DMS 273 (cell line): ENCODE results near the gene CYP3A4.
"Not testable (repeated sequence)": the region's sequence is repeated elsewhere in the genome, so short reads cannot be mapped to it uniquely, and the experiment has no call there.

Experiments used
- DNase-seq: peaks from one replicate; lab custom pipeline; 2025; ENCODE audit not compliant: unreplicated experiment; lab: John Stamatoyannopoulos, UW

The CYP3A4 gene

DNA sequence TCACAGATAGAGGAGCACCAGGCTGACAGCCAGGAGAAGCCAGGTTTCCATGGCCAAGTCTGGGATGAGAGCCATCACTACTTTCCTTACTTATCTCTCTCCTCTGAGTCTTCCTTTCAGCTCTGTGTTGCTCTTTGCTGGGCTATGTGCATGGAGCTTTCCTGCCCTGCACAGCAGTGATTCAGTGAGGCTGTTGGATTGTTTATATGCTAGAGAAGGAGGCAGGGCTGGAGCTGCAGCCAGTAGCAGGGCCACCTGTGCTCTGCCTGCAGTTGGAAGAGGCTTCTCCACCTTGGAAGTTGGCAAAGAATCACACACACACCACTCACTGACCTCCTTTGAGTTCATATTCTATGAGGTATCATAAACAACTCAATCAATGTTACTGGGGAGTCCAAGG, at the start of gene CYP3A4:
Gene CYP3A4 (minus strand): TSS at position 178 of the 400 bp plus-strand sequence. CDS start 103 bp downstream, at position 75.
- no peak for DNase-seq

DNA sequence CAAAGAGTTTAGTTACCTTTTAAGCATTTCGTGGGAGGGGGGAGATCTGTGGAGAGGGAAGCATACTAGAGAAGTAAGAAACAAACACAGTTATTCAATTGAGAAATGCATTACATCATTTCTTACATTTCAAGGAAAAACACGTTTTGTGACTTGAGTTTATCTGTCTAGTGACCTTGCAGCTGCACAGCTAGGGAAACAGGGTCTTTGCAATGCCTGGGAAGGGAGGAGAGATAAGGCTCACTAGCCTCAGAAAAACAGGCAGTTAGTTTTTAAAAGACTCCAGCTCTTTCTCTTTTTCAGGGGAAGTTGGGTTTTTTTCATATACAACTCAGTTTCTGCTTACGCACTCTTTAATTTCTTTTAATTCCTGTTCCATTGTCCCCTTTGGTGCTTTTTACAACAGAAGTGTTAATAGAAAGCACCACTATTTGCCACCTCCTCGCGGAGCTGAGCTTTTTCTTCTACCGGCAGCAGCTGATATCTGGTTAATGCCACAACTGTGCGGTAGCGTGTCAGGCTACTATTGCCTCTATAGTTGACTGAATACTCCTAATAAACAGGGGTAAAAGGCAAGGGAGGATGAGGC, 49.4 kb upstream of the CYP3A4 start:
- no peak for DNase-seq

DNA sequence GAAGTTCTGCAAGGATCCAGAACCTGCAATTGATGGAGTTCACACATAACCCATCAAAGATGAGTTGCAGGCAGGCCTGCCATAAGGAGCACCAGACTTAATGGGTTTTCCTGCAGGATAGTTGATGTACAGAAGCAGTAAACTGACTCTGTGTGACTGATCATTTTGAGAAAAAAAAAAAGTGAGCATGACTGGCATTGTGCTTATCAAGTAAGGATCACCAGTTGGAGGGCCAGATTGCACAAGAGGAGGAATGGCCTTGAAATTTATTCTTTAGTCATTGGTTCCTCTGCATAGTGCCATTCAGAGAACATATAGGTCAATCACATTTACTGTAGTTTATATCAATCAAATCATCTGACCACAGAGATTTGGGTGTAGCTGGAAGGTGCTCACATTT, 47.6 kb upstream of the CYP3A4 start:
- DNase-seq: no peak

DNA sequence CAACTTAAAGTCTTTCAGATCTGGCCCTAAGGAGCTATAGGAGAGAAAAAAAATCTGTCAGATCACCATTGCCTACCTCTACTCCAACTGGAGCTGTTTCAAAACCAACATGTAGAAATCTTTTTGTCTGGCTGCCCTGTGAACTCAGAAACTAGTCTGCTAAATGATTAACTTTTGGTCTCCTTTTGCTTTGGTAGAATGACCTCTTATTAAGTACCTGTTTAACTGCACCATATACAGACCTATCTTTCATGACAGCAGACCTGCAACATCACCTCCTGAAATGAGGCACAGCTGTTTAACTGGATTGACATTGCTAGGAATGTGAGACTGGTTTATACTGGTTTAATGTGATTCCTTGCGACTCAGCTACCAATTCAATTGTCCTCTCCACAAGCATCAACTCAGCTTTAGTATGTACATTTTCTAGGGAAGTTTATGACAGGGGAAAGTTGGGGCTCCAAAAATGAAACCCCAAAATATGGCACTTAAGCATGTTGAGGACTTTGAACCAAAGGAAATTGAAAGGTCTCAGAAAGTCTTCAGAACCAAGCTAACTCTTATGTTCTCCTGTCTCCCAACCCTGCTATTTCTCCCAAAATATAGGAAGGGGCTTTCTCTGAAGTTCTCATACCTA, 45.7 kb upstream of the CYP3A4 start:
- no peak for DNase-seq

DNA sequence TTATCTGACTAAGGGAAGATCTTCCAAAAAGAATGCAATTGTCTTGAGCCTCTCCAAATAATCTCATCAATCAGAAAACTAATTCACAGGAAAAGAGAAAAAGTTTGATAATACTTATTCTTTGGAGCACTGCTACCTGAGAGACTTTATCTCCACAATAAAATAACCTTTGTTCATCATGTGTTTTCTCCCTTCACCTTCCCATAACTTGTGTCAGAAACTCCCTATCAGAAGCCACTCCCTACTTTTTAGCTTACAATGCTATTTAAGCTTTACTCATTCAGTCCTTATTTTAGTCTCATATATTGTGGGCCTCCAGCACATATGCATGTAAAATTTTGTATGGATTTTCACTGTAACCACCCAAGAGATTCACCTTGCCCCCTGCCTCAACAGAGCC, 44.8 kb upstream of the CYP3A4 start:
- no peak for DNase-seq

DNA sequence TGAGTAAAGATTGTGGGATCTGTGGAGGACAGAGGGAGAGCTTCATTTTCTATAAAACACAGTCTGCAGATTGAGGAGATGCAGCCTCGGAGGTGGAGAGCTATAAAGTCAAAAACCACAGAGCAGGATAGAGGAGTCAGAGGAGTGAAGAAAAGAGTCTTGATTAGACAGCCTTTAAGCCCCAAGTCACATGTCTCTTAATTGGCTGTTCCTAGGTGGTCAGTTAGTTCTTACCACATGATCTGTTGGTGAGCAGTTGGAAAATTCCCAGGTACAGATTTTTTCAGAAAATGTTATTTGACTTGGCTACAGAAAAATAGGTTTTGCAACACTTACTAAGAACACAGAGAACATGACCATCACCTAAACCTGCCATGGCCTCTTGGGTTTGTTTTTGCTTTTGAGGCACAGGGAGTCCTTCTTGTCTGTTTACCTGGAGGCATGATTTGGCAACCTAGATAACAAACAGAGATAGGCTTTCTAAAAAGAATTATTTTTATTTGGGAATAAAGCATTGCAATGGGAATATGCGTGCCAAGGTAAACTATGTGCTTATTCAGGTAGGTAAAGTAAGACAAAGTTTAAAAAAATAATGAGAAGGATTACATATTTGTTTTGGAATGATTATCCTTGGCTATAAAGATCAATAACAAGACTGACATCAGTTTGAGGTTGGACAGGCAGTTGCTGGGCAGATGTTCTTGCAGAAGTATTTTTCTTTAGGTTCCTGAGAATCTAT, 43.2 kb upstream of the CYP3A4 start:
- no peak for DNase-seq

DNA sequence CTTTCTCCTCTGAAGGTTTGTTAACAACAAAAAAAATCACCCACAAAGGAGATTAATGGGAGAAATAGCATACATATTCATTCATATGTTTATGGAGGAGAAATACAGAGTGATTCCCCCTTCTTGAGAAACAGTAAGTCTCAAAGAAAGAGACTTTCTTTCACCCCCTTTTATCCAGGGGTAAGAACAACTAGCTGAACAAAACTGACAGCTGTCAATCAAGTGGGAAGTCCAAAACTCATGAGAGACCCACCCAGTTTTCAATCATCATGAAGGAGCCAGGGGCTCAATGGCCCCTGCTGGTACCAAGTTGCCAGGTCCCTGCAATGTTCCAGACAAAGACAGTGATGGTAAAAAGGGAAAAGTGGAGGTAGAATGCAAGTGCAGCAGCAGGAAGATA, 41.9 kb upstream of the CYP3A4 start:
- DNase-seq: no peak

DNA sequence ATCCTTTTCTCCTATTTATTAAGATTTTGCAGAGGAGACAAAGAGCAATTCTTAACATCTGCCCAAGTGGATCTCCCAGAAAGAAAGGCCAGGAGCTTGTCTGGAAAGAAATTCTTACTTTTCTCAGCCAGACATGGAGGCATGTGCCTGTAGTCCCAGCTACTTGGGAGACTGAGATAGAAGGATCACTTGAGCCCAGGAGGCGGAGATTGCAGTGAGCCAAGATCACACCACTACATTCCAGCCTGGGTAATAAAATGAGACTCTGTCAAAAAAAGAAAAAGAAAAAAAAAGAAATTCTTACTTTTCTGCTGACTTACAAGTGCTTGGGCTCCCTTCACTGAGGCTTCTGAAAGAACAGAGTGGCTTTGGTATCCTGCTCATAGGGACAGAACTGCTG, 41.5 kb upstream of the CYP3A4 start:
- DNase-seq: no peak

DNA sequence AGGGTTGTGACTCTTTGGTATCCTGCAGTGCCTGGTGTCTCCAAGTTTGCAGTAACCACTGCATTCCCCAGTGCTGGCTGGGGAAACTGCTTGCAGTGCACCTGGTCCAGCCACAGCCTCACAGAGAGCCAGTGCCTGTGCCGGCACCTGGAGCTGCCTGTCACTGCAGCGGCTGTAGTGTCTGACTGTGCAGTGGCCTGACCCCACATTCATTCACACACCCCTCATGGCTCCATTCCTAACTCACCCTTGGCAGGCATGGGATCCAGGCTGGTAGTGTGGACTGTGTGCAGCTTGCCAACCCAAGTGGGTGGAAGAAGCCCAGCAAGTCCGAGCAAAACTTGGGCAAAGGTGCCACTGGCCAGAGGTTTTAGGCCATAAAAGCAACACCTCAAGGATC, 40.1 kb upstream of the CYP3A4 start:
- DNase-seq: no peak

DNA sequence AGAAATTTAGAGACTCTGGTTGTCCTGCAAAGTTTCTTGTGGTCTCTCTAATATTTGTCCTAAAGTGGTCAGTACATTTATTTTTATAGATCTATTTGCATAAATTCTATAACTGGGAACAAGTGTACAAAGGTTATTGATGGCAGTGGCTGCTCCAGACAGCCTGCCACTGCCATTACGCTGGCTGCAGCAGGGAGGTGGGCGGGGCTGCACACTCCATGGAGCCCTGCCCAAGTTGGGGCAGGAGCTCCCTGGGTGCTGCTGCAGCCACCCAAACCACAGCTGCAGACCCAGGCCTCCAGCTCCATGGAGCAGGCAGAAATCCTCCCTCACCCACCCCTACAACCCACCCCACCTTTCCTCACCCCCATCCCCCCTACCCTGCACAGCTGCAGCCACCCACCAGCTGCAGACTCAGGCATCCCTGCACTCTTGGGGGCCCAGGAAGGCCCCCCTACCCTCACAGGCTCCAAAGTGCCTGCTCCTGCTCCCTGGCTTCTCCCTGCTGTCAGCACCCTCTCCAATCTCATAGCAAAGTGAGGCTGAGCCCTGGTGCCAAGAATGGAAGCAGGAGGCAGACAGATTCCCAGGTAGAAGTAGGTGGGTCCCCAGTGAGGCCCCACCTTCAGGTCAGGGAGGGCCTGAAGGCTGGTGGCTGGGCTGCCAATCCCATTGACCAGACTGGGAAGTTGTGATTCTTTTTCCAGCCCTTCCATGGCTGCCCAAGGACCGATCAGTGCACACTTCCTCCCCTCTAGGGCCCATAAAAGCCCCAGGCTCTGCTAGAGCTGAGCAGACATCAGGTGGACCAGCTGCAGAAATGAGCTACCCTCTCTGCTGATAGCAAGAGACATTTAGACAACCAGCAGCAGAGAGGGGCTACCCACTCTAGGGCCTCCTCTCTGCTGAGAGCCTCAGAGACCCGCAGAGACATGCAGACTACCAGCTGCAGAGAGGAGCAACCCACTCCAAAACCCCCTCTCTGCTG, 39.0 kb upstream of the CYP3A4 start:
- DNase-seq: no peak

DNA sequence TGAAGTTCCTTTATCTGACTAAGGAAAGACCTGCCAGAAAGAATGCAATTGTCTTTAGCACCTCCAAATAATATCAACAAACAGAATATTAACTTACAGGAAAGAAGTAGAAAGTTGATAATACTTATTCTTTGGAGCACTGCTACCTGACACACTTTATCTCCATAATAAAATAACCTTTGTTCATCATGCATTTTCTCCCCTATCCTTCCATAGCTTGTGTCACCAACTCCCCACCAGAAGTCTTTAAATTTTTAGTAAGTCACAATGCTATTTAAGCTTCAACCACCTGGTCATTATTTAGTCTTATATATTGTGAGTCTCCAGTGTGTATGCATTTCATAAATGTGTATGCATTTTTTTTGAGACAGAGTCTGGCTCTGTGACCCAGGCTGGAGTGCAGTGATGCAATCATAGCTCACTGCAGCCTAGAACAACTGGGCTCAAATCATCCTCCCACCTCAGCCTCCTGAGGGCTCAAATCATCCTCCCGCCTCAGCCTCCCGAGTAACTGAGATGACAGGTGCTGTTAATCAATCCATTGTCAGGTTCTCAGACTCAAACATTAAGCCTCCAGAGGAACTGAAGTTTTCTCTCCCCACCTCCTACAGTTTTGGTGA, 36.5 kb upstream of the CYP3A4 start:
- DNase-seq: no peak

DNA sequence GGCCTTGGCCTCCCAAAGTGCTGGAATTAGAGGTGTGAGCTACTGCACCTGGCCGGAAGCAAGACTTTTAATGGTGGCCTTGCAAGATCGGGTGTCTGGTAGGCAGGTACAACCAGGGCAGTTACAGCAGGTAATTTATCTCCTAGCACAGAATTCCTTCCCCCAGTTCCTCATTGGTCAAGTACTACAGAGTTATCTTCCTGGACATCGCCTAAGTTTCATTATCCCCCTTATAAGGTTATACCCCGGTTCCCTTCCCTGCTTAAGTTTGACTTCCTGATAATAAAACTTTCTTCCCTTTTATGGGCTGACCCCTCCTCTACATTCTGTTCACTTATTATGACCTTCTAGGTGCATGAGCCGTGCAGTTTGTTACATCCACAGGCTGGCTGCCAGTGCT, 24.8 kb upstream of the CYP3A4 start:
- DNase-seq: no peak

DNA sequence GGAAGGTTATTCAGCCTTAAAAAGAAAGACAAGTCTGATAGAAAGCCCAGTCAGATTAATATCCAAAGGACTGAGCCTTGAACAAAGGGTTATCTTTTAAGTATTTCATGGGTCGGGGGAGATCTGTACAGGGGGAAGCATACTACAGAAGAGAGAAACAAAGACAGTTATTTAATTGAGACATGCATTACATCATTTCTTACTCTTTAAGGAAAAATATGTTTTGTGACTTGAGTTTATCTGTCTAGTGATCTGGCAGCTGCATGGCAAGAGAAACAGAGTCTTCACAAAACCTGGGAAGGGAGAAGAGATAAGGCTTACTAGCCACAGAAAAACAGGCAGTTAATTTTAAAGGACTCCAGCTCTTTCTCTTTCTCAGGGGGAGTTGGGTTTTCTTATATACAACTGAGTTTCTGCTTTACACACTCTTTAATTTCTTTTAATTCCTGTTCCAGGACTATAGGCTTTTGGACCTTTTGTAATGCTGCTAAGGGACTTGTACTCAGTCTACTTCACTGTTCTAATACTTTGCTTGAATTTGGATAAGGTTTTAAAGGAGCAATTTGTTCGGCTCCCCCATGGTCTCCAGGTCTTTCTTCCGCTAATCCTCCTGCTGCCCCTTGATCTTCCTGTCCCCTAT, 23.0 kb upstream of the CYP3A4 start:
- no peak for DNase-seq

DNA sequence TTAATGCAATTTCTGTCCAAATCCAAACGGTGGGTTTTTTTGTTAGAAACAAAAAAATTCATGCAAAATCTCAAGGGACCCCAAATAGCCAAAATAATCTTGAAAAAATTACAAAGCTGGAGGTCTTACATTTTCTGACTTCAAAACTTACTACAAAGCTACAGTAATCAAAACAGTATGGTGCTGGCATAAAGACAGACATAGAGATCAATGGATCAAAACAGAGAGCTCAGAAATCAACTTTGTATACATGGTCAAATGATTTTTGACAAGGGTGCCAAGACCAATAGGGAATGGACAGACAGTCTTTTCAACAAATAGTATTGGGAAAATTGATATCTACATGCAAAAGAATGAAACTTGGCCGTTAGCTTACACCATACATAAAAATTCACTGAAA, 21.7 kb upstream of the CYP3A4 start:
- no peak for DNase-seq

DNA sequence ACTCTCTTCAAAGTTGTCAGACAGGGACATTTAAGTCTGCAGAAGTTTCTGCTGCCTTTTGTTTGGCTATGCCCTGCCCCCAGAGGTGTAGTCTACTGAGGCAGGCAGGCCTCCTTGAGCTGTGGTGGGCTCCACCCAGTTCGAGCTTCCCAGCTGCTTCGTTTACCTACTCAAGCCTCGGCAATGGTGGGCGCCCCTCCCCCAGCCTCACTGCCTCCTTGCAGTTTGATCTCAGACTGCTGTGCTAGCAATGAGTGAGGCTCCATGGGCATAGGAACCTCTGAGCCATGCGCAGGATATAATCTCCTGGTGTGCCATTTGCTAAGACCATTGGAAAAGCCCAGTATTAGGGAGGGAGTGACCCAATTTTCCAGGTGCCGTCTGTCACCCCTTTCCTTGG, 19.1 kb upstream of the CYP3A4 start:
- DNase-seq: not testable (repeated sequence)

DNA sequence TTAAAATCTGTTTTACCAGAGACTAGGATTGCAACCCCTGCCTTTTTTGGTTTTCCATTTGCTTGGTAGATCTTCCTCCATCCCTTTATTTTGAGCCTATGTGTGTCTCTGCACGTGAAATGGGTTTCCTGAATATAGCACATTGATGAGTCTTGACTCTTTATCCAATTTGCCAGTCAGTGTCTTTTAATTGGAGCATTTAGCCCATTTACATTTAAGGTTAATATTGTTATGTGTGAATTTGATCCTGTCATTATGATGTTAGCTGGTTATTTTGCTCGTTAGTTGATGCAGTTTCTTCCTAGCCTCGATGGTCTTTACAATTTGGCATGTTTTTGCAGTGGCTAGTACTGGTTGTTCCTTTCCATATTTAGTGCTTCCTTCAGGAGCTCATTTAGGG, 17.4 kb upstream of the CYP3A4 start:
- not testable (repeated sequence) for DNase-seq

DNA sequence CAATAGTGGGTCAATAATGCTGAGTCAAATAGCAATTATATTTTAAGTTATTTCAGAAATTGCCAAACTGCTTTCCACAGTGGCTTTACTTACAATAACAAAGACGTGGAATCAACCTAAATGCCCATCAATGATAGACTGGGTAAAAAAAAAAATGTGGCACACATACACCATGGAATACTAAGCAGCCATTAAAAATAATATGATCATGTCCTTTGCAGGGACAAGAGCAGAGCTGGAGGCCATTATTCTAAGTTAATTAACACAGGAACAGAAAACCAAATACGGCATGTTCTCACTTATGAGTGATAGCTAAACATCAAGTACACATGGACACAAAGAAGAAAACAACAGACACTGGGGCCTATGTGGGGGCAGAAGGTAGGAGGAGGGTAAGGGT, 15.0 kb upstream of the CYP3A4 start:
- DNase-seq: no peak

DNA sequence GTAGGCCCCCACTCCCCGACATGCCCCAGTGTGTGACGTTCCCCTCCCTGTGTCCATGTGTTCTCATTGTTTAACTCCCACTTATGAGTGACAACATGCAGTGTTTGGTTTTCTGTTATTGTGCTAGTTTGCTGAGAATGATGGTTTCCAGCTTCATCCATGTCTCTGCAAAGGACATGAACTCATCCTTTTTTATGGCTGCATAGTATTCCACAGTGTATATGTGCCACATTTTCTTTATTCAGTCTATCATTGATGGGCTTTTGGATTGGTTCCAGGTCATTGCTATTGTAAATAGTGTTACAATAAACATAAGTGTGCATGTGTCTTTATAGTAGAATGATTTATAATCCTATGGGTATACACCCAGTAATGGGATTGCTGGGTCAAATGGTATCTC, 11.9 kb upstream of the CYP3A4 start:
- DNase-seq: not testable (repeated sequence)

DNA sequence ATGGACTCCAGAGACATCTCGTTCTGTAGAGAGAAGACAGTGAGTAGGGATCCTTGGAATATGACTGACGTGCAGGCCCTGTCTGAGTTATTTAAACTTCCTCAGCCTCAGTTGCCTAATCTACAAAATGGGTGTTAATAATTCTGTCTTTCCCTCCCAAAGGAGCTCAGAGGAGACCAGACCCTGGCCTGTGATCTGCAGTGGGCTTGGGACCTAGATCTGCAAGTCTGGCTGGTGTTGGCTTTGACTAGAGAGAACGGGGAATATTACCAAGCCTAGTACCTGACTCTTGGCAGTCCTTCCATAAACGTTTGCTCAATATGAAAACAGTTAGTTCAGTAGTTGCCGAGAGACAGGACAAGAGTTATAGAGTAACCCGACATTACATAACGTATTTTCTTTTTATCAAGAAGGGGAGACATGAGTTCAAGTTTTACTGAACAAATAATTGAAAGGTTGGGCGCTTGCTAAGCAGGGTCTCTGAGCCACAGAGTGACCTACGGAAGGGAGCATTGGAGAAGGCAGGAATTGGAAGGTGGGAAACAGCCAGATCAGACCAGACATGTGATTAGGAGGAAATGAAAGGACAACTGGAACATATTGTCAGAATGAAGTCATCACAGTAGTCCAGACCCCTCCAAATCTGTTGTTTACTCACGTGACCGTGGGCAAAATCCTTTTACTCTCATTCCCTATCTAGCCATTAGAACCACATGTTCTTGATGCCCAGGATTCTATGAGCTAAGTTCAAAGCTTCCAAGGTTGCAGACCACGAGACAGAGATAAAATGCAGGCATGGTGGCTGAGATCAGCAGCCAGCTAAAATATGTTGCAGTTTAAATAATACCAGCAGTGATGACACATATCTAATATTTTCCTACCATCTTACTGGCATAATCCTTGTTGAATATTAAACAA, 10.9 kb upstream of the CYP3A4 start:
- DNase-seq: peak; percentile 34
